ENCODE results near the gene IGFBP2. TPM values are rescaled to one million over a fixed set of nuclear protein-coding genes. Genes with fewer than 3 reads are reported as not detected.

Gene IGFBP2
- total RNA-seq, 6 donors from 2014 or later, result 16.8 to 82.8 (median 41.9) TPM

- WGBS, 2 donors, result 77 to 82% methylated on average over 12 of the region's 12 CpGs
- Histone ChIP-seq H3K9me3 (no peaks in the 10 kb centered on the region), H3K27ac (no peak overlapping the region), H3K4me3 (no peak overlapping the region), H3K27me3 (no peaks in the 10 kb centered on the region), H3K4me1 (no peaks in the 10 kb centered on the region), H3K36me3 (no peaks in the 10 kb centered on the region)
- TF ChIP-seq POLR2A (IDR thresholded peaks at IDR 0.05) (no peak), CTCF (IDR thresholded peaks at IDR 0.05) (no peak), EP300 (IDR thresholded peaks at IDR 0.05) (no peak)
- DNase-seq (peak in 1 of 2 donors; percentile 18), ATAC-seq (ENCODE audit: low FRiP score in 2 of 2) (no peak)
These were observed 12.4 kb upstream of the IGFBP2 start for GRCh38 chr2:216620786-216621185.

- no peak for ATAC-seq (ENCODE audit: low FRiP score in 2 of 2)
- H3K27ac ChIP-seq, result no peak overlapping the region
These were observed 11.9 kb upstream of the IGFBP2 start for GRCh38 chr2:216621292-216621691.

GRCh38 chr2:216622526-216622925 is 10.7 kb upstream of the IGFBP2 start:
- no peak for ATAC-seq (ENCODE audit: low FRiP score in 2 of 2)
- Histone ChIP-seq H3K9me3 (no peaks in the 10 kb centered on the region), H3K4me3 (no peak overlapping the region), H3K27ac (no peak overlapping the region), H3K27me3 (no peaks in the 10 kb centered on the region), H3K4me1 (no peaks in the 10 kb centered on the region), H3K36me3 (no peaks in the 10 kb centered on the region)
- DNase-seq, result peak in 1 of 2 donors; percentile 38
- no peak for TF ChIP-seq POLR2AphosphoS5 (IDR thresholded peaks at IDR 0.05)
- TF ChIP-seq EP300 (IDR thresholded peaks at IDR 0.05), result no peak
- no peak for TF ChIP-seq POLR2A (IDR thresholded peaks at IDR 0.05)
- no peak for TF ChIP-seq CTCF (IDR thresholded peaks at IDR 0.05)
- 82 to 100% methylated on average over 3 to 4 of the region's 4 CpGs for WGBS, 2 donors

More at GRCh38 chr2:216621292-216621691, 11.9 kb upstream of the IGFBP2 start:
- WGBS, 2 donors, result 74 to 86% methylated on average over 4 of the region's 4 CpGs
- no peaks in the 10 kb centered on the region for H3K36me3 ChIP-seq
- H3K4me3 ChIP-seq, result no peak overlapping the region
- no peak for TF ChIP-seq EP300 (IDR thresholded peaks at IDR 0.05)
- TF ChIP-seq CTCF (IDR thresholded peaks at IDR 0.05), result no peak
- TF ChIP-seq POLR2AphosphoS5 (IDR thresholded peaks at IDR 0.05), result no peak
- TF ChIP-seq POLR2A (IDR thresholded peaks at IDR 0.05), result no peak
- no peaks in the 10 kb centered on the region for H3K27me3 ChIP-seq
- no peaks in the 10 kb centered on the region for H3K9me3 ChIP-seq
- no peak for DNase-seq
- H3K4me1 ChIP-seq, result no peaks in the 10 kb centered on the region

- no peak overlapping the region for H3K27ac ChIP-seq
- DNase-seq, result no peak
- 82 to 89% methylated on average over 2 of the region's 2 CpGs for WGBS, 2 donors
- ATAC-seq (ENCODE audit: low FRiP score in 2 of 2), result no peak
- no peaks in the 10 kb centered on the region for H3K36me3 ChIP-seq
- H3K9me3 ChIP-seq, result no peaks in the 10 kb centered on the region
- H3K4me3 ChIP-seq, result no peak overlapping the region
- H3K4me1 ChIP-seq, result no peaks in the 10 kb centered on the region
- TF ChIP-seq EP300 (IDR thresholded peaks at IDR 0.05) (no peak), POLR2AphosphoS5 (IDR thresholded peaks at IDR 0.05) (no peak), POLR2A (IDR thresholded peaks at IDR 0.05) (no peak), CTCF (IDR thresholded peaks at IDR 0.05) (no peak)
- H3K27me3 ChIP-seq, result no peaks in the 10 kb centered on the region
These were observed 9.0 kb upstream of the IGFBP2 start for GRCh38 chr2:216624251-216624650.

GRCh38 chr2:216626168-216626874 is 6.9 kb upstream of the IGFBP2 start:
- TF ChIP-seq POLR2AphosphoS5 (IDR thresholded peaks at IDR 0.05), result no peak
- no peak for TF ChIP-seq CTCF (IDR thresholded peaks at IDR 0.05)
- no peak for TF ChIP-seq EP300 (IDR thresholded peaks at IDR 0.05)
- no peak for TF ChIP-seq POLR2A (IDR thresholded peaks at IDR 0.05)
- ATAC-seq (ENCODE audit: low FRiP score in 2 of 2) (no peak), DNase-seq (no peak)
- Histone ChIP-seq H3K9me3 (no peaks in the 10 kb centered on the region), H3K27me3 (no peaks in the 10 kb centered on the region), H3K27ac (no peak overlapping the region), H3K4me1 (no peaks in the 10 kb centered on the region), H3K36me3 (no peaks in the 10 kb centered on the region), H3K4me3 (no peak overlapping the region)
- 78 to 88% methylated on average over 7 of the region's 7 CpGs for WGBS, 2 donors
